HepG2 (cell line): Measurements from ENCODE around the gene ZNF652. TPM values are rescaled to one million over a fixed set of nuclear protein-coding genes. Genes with fewer than 3 reads are reported as not detected.

Experiments
- BRD4 ChIP-seq: sonication (generic); formaldehyde crosslinking; IDR thresholded peaks from 2 replicates; pipeline ENCODE4 v1.4.0; 2020; ENCODE audit warnings: missing genetic modification reagents
- CCAR2 ChIP-seq: fragments of 200-400 bp; formaldehyde crosslinking; optimal IDR thresholded peaks from 2 replicates; pipeline ENCODE3; 2018; ENCODE audit warnings: low read depth, mild to moderate bottlenecking, low read length, moderate library complexity
- CEBPB ChIP-seq: IDR thresholded peaks from 2 replicates; pipeline ENCODE4 v1.6.1; 2011; ENCODE audit warnings: low read depth, low read length, improper control_type of control experiment, borderline replicate concordance
- FOXP1 ChIP-seq, 2 experiments: fragments of 450-650 bp in 1 of 2; IDR thresholded peaks; 2 replicates each; pipeline ENCODE4 v1.6.1; 2017 to 2018; ENCODE audit warnings: antibody characterized with exemption in 1 of 2
- HNRNPK ChIP-seq: fragments of 200-400 bp; formaldehyde crosslinking; IDR thresholded peaks from 2 replicates; pipeline ENCODE4 v1.6.1; 2018; ENCODE audit warnings: low read length, low read depth, moderate library complexity, mild to moderate bottlenecking; ENCODE audit not compliant: poor library complexity, severe bottlenecking
- KDM5A ChIP-seq: fragments of 200-600 bp; sonication (generic); IDR thresholded peaks from 2 replicates; pipeline ENCODE4 v1.7.0; 2018; ENCODE audit warnings: antibody characterized with exemption, mild to moderate bottlenecking, low read length, borderline replicate concordance
- MED1 ChIP-seq: sonication (generic); formaldehyde crosslinking; IDR thresholded peaks from 2 replicates; pipeline ENCODE4 v1.4.0; 2020; ENCODE audit warnings: missing genetic modification reagents
- SALL2 ChIP-seq: sonication (generic); formaldehyde crosslinking; IDR thresholded peaks from 2 replicates; pipeline ENCODE4 v1.8.1; 2023; ENCODE audit warnings: mild to moderate bottlenecking, missing genetic modification reagents, inconsistent platforms
- THAP9 ChIP-seq: sonication (generic); formaldehyde crosslinking; IDR thresholded peaks from 2 replicates; pipeline ENCODE4; 2020; ENCODE audit warnings: missing genetic modification reagents, mild to moderate bottlenecking, borderline replicate concordance
- YY1 ChIP-seq: IDR thresholded peaks from 2 replicates; pipeline ENCODE4 v1.6.1; 2011; ENCODE audit warnings: low read length, low read depth, moderate library complexity, mild to moderate bottlenecking; ENCODE audit not compliant: insufficient read depth, insufficient replicate concordance
- ZBTB37 ChIP-seq: sonication (generic); formaldehyde crosslinking; IDR thresholded peaks from 2 replicates; pipeline ENCODE4 v1.4.0; 2020; ENCODE audit warnings: mild to moderate bottlenecking, missing genetic modification reagents
- ZBTB7A ChIP-seq: sonication (generic); formaldehyde crosslinking; IDR thresholded peaks from 2 replicates; pipeline ENCODE4 v1.8.0; 2022; ENCODE audit warnings: mild to moderate bottlenecking, missing genetic modification reagents
- ZEB1 ChIP-seq: IDR thresholded peaks from 2 replicates; pipeline ENCODE4 v1.6.1; 2012; ENCODE audit warnings: mild to moderate bottlenecking, low read depth, inconsistent platforms; ENCODE audit not compliant: insufficient replicate concordance
- ZFAT ChIP-seq: sonication (generic); formaldehyde crosslinking; conservative IDR thresholded peaks from 2 replicates; pipeline ENCODE4 v1.8.1; 2023; ENCODE audit warnings: missing genetic modification reagents, inconsistent platforms
- ZFP1 ChIP-seq: IDR thresholded peaks from 2 replicates; pipeline ENCODE4 v1.6.1; 2016
- ZFY ChIP-seq: sonication (generic); formaldehyde crosslinking; IDR thresholded peaks from 2 replicates; pipeline ENCODE4 v1.4.0; 2020; ENCODE audit warnings: missing genetic modification reagents
- ZKSCAN1 ChIP-seq: fragments of 150-350 bp; IDR thresholded peaks from 2 replicates; pipeline ENCODE4 v1.6.1; 2014; ENCODE audit warnings: low read length
- ZMAT3 ChIP-seq: sonication (generic); formaldehyde crosslinking; conservative IDR thresholded peaks from 2 replicates; pipeline ENCODE4 v1.7.0; 2021; ENCODE audit warnings: missing genetic modification reagents
- ZNF225 ChIP-seq: sonication (generic); formaldehyde crosslinking; IDR thresholded peaks from 2 replicates; pipeline ENCODE4 v1.4.0; 2020; ENCODE audit warnings: mild to moderate bottlenecking, missing genetic modification reagents
- ZNF232 ChIP-seq: sonication (generic); formaldehyde crosslinking; IDR thresholded peaks from 2 replicates; pipeline ENCODE4 v1.4.0; 2020; ENCODE audit warnings: missing genetic modification reagents, borderline replicate concordance
- ZNF512B ChIP-seq: sonication (generic); formaldehyde crosslinking; IDR thresholded peaks from 2 replicates; pipeline ENCODE4 v1.5.1; 2020; ENCODE audit warnings: missing genetic modification reagents, mild to moderate bottlenecking, borderline replicate concordance
- ZNF644 ChIP-seq: IDR thresholded peaks from 2 replicates; pipeline ENCODE4 v1.6.1; 2016; ENCODE audit warnings: low read depth
- ZSCAN22 ChIP-seq: sonication (generic); formaldehyde crosslinking; IDR thresholded peaks from 2 replicates; pipeline ENCODE4 v1.4.0; 2020; ENCODE audit warnings: mild to moderate bottlenecking, missing genetic modification reagents
- polyA plus RNA-seq, 8 experiments: library from polyadenylated mRNA; depleted of rRNA in 3 of 8; stranded (reverse) in 7 of 8; unstranded in 1 of 8; fragments of >200 nt; fragmentation: Illumina TruSeq in 4 of 8; extraction: Trizol in 4 of 8; gene quantifications; 2 replicates each; pipeline versions ENCODE4 v1.2.1 to v1.2.3, GENCODE V29; 2011 to 2016; ENCODE audit warnings: low read depth in 4 of 8, missing spikeins in 1 of 8, mixed read lengths in 1 of 8; ENCODE audit not compliant: insufficient read depth in 1 of 8
- total RNA-seq, 5 experiments: library from RNA; depleted of rRNA; stranded (reverse); fragments of >200 nt; fragmentation: Illumina TruSeq; extraction: Trizol; gene quantifications; 2 replicates each; pipeline ENCODE4 v1.2.3, GENCODE V29; 2016; ENCODE audit warnings: low read depth in 1 of 5

Gene ZNF652
- total and polyA plus RNA-seq, 2 of the 13 experiments (the other 11 are each of a cell fraction or from before 2014, with no cell fraction given): 16.2 to 30.2 TPM

GRCh38 chr17:49407981-49408501 lies 46.0 kb upstream of the ZNF652 start (continued):
- no peak for TF ChIP-seq ZSCAN22 (CRISPR knock-in tag)
- TF ChIP-seq ZEB1: peak; percentile 17
- TF ChIP-seq ZNF512B (CRISPR knock-in tag): no peak
- peak; percentile 60 for TF ChIP-seq YY1
- TF ChIP-seq ZNF232 (CRISPR knock-in tag): no peak
- no peak for TF ChIP-seq CCAR2
- 0 out of 2 replicates have a peak, but pooled peaks have one; percentile 72 for TF ChIP-seq ZNF225 (CRISPR knock-in tag)
- no peak for TF ChIP-seq HNRNPK
- no peak for TF ChIP-seq CEBPB
- TF ChIP-seq ZFP1 (CRISPR knock-in tag): 0 out of 2 replicates have a peak, but pooled peaks have one; percentile 54
- no peak for TF ChIP-seq ZNF644 (CRISPR knock-in tag)
- 0 out of 2 replicates have a peak, but pooled peaks have one; percentile 30 for TF ChIP-seq ZFY (CRISPR knock-in tag)
- TF ChIP-seq SALL2 (CRISPR knock-in tag): peak; percentile 51; the same call in 1 of the 2 replicates
- TF ChIP-seq ZBTB37: peak; percentile 50; the same call in 1 of the 2 replicates
- no peak for TF ChIP-seq ZBTB7A
- TF ChIP-seq ZKSCAN1: no peak
- TF ChIP-seq MED1: 0 out of 2 replicates have a peak, but pooled peaks have one; percentile 36
- TF ChIP-seq KDM5A: peak; percentile 65; the same call in 1 of the 2 replicates
- no peak for TF ChIP-seq FOXP1 (IDR thresholded peaks at IDR 0.05)
- TF ChIP-seq FOXP1 (CRISPR knock-in tag; IDR thresholded peaks at IDR 0.05): no peak
- TF ChIP-seq THAP9: peak; percentile 56; the same call in 1 of the 2 replicates
- no peak for TF ChIP-seq ZFAT (CRISPR knock-in tag)
- no peak for TF ChIP-seq ZMAT3 (CRISPR knock-in tag)
- TF ChIP-seq BRD4 (CRISPR knock-in tag): no peak
